Measurements from ENCODE around the gene CWC22.
A peak's percentile ranks its signal among the peaks of the same experiment; 100 is the strongest.
"Not testable (repeated sequence)": the region's sequence is repeated elsewhere in the genome, so short reads cannot be mapped to it uniquely, and the experiment has no call there.

The CWC22 gene

GRCh38 chr2:180004731-180005130 is 2.4 kb downstream of the CWC22 start:
- DNase-seq (ENCODE audit: extremely low spot score, insufficient read length, low read depth): no peak
- FAIRE-seq: no peak

GRCh38 chr2:180003559-180003958 is 3.5 kb downstream of the CWC22 start:
- DNase-seq (ENCODE audit: extremely low spot score, insufficient read length, low read depth) (no peak), FAIRE-seq (no peak)

- FAIRE-seq (no peak), DNase-seq (ENCODE audit: extremely low spot score, insufficient read length, low read depth) (no peak)
Measured at GRCh38 chr2:180003073-180003472, 4.0 kb downstream of the CWC22 start.

- no peak for FAIRE-seq
- DNase-seq (ENCODE audit: extremely low spot score, insufficient read length, low read depth): no peak
Measured at GRCh38 chr2:180002198-180002770, 4.8 kb downstream of the CWC22 start.

GRCh38 chr2:180001726-180002125 is 5.4 kb downstream of the CWC22 start:
- DNase-seq (ENCODE audit: extremely low spot score, insufficient read length, low read depth) (no peak), FAIRE-seq (no peak)

- DNase-seq (ENCODE audit: extremely low spot score, insufficient read length, low read depth) (no peak), FAIRE-seq (no peak)
Measured at GRCh38 chr2:180000434-180000833, 6.7 kb downstream of the CWC22 start.

GRCh38 chr2:179999000-179999399 is 8.1 kb downstream of the CWC22 start:
- no peak for FAIRE-seq
- DNase-seq (ENCODE audit: extremely low spot score, insufficient read length, low read depth): no peak

- DNase-seq (ENCODE audit: extremely low spot score, insufficient read length, low read depth) (no peak), FAIRE-seq (peak; percentile 59)
Measured at GRCh38 chr2:179995741-179996515, 11.2 kb downstream of the CWC22 start.

GRCh38 chr2:179991344-179991743 is 15.8 kb downstream of the CWC22 start:
- FAIRE-seq (no peak), DNase-seq (ENCODE audit: extremely low spot score, insufficient read length, low read depth) (no peak)

- DNase-seq (ENCODE audit: extremely low spot score, insufficient read length, low read depth) (no peak), FAIRE-seq (no peak)
Measured at GRCh38 chr2:179990676-179991317, 16.3 kb downstream of the CWC22 start.

GRCh38 chr2:179987916-179988315 is 19.2 kb downstream of the CWC22 start:
- no peak for FAIRE-seq
- no peak for DNase-seq (ENCODE audit: extremely low spot score, insufficient read length, low read depth)

GRCh38 chr2:179985163-179985820 is 21.8 kb downstream of the CWC22 start:
- FAIRE-seq (no peak), DNase-seq (ENCODE audit: extremely low spot score, insufficient read length, low read depth) (no peak)

GRCh38 chr2:179983250-179983932 is 23.7 kb downstream of the CWC22 start:
- DNase-seq (ENCODE audit: extremely low spot score, insufficient read length, low read depth) (no peak), FAIRE-seq (no peak)

- DNase-seq (ENCODE audit: extremely low spot score, insufficient read length, low read depth) (no peak), FAIRE-seq (no peak)
Measured at GRCh38 chr2:179981085-179981484, 26.0 kb downstream of the CWC22 start.

GRCh38 chr2:179974761-179975160 is 32.3 kb downstream of the CWC22 start:
- FAIRE-seq (no peak), DNase-seq (ENCODE audit: extremely low spot score, insufficient read length, low read depth) (no peak)

- DNase-seq (ENCODE audit: extremely low spot score, insufficient read length, low read depth): no peak
- FAIRE-seq: no peak
Measured at GRCh38 chr2:179966778-179967394, 40.2 kb downstream of the CWC22 start.

- FAIRE-seq (no peak), DNase-seq (ENCODE audit: extremely low spot score, insufficient read length, low read depth) (no peak)
Measured at GRCh38 chr2:179965291-179966258, 41.5 kb downstream of the CWC22 start.

GRCh38 chr2:179963626-179964025 is 43.5 kb downstream of the CWC22 start:
- no peak for DNase-seq (ENCODE audit: extremely low spot score, insufficient read length, low read depth)

GRCh38 chr2:179958251-179958650 is 48.8 kb downstream of the CWC22 start:
- not testable (repeated sequence) for DNase-seq (ENCODE audit: extremely low spot score, insufficient read length, low read depth); FAIRE-seq

More at GRCh38 chr2:179963626-179964025, 43.5 kb downstream of the CWC22 start:
- FAIRE-seq: no peak

All from GM18507 (cell line).